ENCODE measurements around the gene INTS3.
"Not testable (repeated sequence)": the region's sequence is repeated elsewhere in the genome, so short reads cannot be mapped to it uniquely, and the experiment has no call there.

The INTS3 gene

GRCh38 chr1:153711026-153711425, 16.8 kb upstream of the INTS3 start:
- H3K27ac ChIP-seq = no peak overlapping the region
- TF ChIP-seq ZFX (IDR thresholded peaks at IDR 0.05; ENCODE audit: borderline replicate concordance) (no peak), CTCF (IDR thresholded peaks at IDR 0.05) (no peak)

GRCh38 chr1:153716211-153716610, 11.6 kb upstream of the INTS3 start:
- H3K27ac ChIP-seq = not testable (repeated sequence)

DNA sequence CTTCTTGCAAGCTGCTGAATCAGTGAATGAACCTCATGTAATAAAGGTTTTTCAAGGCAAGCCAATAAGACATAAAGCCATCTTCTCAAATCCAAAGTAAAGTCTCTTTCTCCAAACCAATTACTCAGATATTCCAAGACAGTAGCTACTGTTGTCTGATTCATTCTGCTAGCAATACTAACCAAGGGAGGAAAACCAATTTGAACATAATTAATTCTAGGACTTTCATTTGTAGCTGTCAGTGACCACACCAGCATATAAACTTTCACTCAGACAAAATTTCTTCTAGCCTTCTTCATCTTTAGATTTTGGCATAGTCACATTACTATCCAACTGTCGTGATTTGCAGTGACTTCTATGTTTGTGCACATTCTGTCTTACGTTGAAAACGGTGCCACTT, 10.5 kb upstream of the INTS3 start:
- TF ChIP-seq ZFX (IDR thresholded peaks at IDR 0.05; ENCODE audit: borderline replicate concordance) (no peak), CTCF (IDR thresholded peaks at IDR 0.05) (no peak)

DNA sequence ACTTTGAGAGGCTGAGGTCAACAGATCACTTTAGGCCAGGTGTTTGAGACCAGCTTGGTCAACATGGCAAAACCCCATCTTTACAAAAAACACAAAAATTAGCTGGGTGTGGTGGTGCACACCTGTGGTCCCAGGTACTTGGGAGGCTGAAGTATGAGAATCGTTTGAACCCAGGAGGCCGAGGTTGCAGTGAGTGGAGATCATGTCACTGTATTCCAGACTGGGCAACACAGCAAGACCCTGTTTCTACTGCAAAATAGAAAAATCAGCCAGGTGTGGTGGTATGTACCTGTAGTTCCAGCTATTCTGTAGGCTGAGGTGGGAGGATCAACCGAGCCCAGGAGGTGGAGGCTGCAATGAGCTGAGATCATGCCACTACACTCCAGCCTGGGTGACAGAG, 4.2 kb upstream of the INTS3 start:
- no peak for TF ChIP-seq CTCF (IDR thresholded peaks at IDR 0.05)
- no peak for TF ChIP-seq ZFX (IDR thresholded peaks at IDR 0.05; ENCODE audit: borderline replicate concordance)
- no peak overlapping the region for H3K27ac ChIP-seq

More for the DNA sequence above, 10.5 kb upstream of the INTS3 start:
- H3K27ac ChIP-seq = no peak overlapping the region

DNA sequence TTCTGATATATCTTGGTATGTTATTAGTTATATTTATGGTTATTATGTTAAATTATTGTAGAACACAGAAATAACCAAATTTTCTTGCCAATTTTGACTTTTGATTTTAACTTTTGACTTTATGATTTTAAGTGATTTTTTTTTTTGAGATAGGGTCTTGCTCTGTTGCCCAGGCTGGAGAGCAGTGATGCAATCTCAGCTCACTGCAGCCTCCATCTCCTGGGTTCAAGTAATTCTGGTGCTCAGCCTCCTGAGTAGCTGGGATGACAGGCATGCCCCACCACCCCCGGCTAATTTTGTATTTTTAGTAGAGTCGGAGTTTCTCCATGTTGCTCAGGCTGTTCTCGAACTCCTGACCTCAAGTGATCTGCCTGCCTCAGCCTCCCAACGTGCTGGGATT, 3.2 kb upstream of the INTS3 start:
- H3K27ac ChIP-seq = not testable (repeated sequence)

DNA sequence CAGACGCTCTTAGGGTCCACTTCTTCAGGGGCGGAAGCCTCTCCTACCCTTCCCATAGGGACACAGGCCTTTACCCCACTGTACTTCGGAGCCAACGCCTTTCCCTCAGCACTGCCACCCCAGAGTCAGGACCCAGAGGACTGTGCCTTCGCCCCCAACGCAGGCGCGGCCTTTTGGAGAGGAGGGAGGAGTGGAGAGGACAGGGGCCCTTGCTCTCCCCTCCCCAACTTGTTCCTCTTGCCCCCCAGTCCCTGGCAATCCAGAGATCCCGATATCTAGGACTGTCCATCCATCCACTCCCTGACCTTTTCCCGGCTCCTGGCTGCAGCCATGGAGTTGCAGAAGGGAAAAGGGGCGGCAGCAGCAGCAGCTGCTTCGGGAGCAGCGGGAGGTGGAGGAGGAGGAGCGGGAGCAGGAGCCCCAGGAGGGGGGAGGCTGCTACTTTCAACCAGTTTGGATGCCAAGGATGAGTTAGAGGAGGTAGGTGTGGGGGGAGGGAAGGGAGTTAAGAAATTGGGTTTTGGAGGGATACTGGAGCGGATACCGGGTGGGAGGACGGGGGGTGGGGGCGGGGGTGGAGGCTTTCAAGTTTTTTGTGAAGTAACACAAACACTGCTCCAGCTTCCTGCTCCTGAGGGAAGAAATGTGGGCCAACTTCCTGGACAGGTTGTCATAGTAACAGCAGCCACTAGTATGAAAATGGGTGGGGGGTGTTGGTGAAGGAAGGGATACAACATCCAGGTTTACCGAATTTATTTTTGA, 636 bp downstream of the INTS3 start:
- TF ChIP-seq CTCF (IDR thresholded peaks at IDR 0.05) (no peak), ZFX (IDR thresholded peaks at IDR 0.05; ENCODE audit: borderline replicate concordance) (no peak)
- H3K27ac ChIP-seq = peak overlapping the region; percentile 90

DNA sequence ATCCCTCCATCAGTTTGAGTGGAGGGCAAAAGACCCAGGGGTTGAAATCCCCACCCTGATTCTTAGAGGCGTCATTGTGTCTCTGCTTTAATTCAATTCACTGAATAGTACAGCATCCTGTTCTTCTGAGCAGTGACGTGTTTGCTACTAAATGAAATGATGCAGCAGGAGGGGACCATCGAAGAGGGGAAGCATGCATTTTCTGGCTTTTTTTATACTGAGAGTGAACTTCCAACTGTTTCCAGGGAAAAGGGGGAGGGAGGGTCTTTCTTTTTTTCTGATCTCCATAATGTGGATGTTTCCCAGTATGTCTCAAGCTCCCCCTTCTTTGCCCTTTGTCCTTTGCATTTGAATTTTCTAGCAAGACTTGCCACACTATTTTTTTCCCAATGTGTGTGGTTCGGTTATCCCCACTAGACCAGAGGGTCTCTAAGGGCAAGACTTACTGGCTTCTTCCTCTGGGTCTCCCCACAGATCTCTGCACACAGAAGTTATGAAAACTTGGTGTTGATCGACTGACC, 2.7 kb downstream of the INTS3 start:
- no peak for TF ChIP-seq ZFX (IDR thresholded peaks at IDR 0.05; ENCODE audit: borderline replicate concordance)
- no peak for TF ChIP-seq CTCF (IDR thresholded peaks at IDR 0.05)

GRCh38 chr1:153733970-153734369, 6.1 kb downstream of the INTS3 start:
- peak overlapping the region; percentile 4; the same call in 1 of the 2 replicates for H3K27ac ChIP-seq
- TF ChIP-seq CTCF (IDR thresholded peaks at IDR 0.05) (no peak), ZFX (IDR thresholded peaks at IDR 0.05; ENCODE audit: borderline replicate concordance) (no peak)

More for the DNA sequence above, 2.7 kb downstream of the INTS3 start:
- no peak overlapping the region for H3K27ac ChIP-seq

All from 22Rv1 (cell line).